DOHH2 (cell line): ENCODE measurements around the gene SPTBN1.
"Not testable (repeated sequence)": the region's sequence is repeated elsewhere in the genome, so short reads cannot be mapped to it uniquely, and the experiment has no call there.

ENCODE experiments used
- H3F3A ChIP-seq: fragments of 200-600 bp; sonication (generic), shearing (Covaris generic); 2 replicates; pipeline ENCODE4 v1.6.0; 2016; ENCODE audit warnings: antibody characterized with exemption, mild to moderate bottlenecking; ENCODE audit not compliant: control insufficient read depth, insufficient read depth
- H3K27ac ChIP-seq: fragments of 200-600 bp; sonication (generic); 2 replicates; pipeline ENCODE4 v1.5.1; 2014; ENCODE audit warnings: low read depth, mild to moderate bottlenecking, low read length, moderate library complexity
- H3K27me3 ChIP-seq: fragments of 200-600 bp; sonication (generic); 2 replicates; pipeline ENCODE4 v1.6.1; 2014; ENCODE audit warnings: mild to moderate bottlenecking, low read length, mixed read lengths; ENCODE audit not compliant: control insufficient read depth
- H3K36me3 ChIP-seq: fragments of 200-600 bp; sonication (generic); 2 replicates; pipeline ENCODE4 v1.6.1; 2014; ENCODE audit warnings: mild to moderate bottlenecking, low read length, moderate library complexity, mixed read lengths; ENCODE audit not compliant: control insufficient read depth
- H3K4me1 ChIP-seq: fragments of 200-600 bp; sonication (generic); 2 replicates; pipeline ENCODE4 v1.6.1; 2014; ENCODE audit warnings: mild to moderate bottlenecking, low read length, mixed read lengths; ENCODE audit not compliant: control insufficient read depth
- H3K4me2 ChIP-seq: fragments of 200-600 bp; sonication (generic); 2 replicates; pipeline ENCODE4 v1.6.0; 2014; ENCODE audit warnings: mild to moderate bottlenecking, low read length, moderate library complexity
- H3K4me3 ChIP-seq: fragments of 200-600 bp; sonication (generic); 2 replicates; pipeline ENCODE4 v1.5.1; 2014; ENCODE audit warnings: mild to moderate bottlenecking, low read length, mixed read lengths
- H3K79me2 ChIP-seq: fragments of 200-600 bp; sonication (generic); 2 replicates; pipeline ENCODE4 v1.6.1; 2014; ENCODE audit warnings: mild to moderate bottlenecking, low read length, mixed read lengths; ENCODE audit not compliant: control insufficient read depth
- H3K9me2 ChIP-seq: fragments of 200-600 bp; sonication (generic); replicated peaks from 2 replicates; pipeline ENCODE4 v1.6.1; 2014; ENCODE audit warnings: mild to moderate bottlenecking, low read length, mixed read lengths; ENCODE audit not compliant: control insufficient read depth
- H3K9me3 ChIP-seq: fragments of 200-600 bp; sonication (generic); 2 replicates; pipeline ENCODE4 v1.6.1; 2014; ENCODE audit warnings: antibody characterized with exemption, low read length, mixed read lengths; ENCODE audit not compliant: control insufficient read depth, insufficient read depth
- H4K20me1 ChIP-seq: fragments of 200-600 bp; sonication (generic); 2 replicates; pipeline ENCODE4 v1.6.0; 2014; ENCODE audit warnings: low read depth, mild to moderate bottlenecking, antibody characterized with exemption, low read length, moderate library complexity; ENCODE audit not compliant: control insufficient read depth, insufficient read depth
- CTCF ChIP-seq: fragments of 200-600 bp; sonication (generic); IDR thresholded peaks from one replicate; pipeline ENCODE4 v1.5.1; 2014; ENCODE audit warnings: antibody characterized with exemption, mild to moderate bottlenecking, low read depth, low read length; ENCODE audit not compliant: poor library complexity, severe bottlenecking
- EZH2phosphoT487 ChIP-seq: fragments of 200-600 bp; sonication (generic); IDR thresholded peaks from 2 replicates; pipeline ENCODE4 v1.6.1; 2017; ENCODE audit warnings: borderline replicate concordance, mild to moderate bottlenecking, antibody characterized with exemption, low read length, moderate library complexity, mixed read lengths

Gene SPTBN1

GRCh38 chr2:54697934-54698333 is 241.8 kb downstream of the SPTBN1 start:
- no peaks in the 10 kb centered on the region for H3K9me3 ChIP-seq
- no peaks in the 10 kb centered on the region for H3K79me2 ChIP-seq
- no peaks in the 10 kb centered on the region for H3K4me1 ChIP-seq
- no peaks in the 10 kb centered on the region for H3K27me3 ChIP-seq
- no peaks in the 10 kb centered on the region for H3K9me2 ChIP-seq
- H3F3A ChIP-seq, result no peaks in the 10 kb centered on the region
- TF ChIP-seq CTCF, result no peak
- no peak for TF ChIP-seq EZH2phosphoT487
- H4K20me1 ChIP-seq, result no peaks in the 10 kb centered on the region
- no peak overlapping the region for H3K27ac ChIP-seq
- no peaks in the 10 kb centered on the region for H3K36me3 ChIP-seq
- H3K4me3 ChIP-seq, result no peak overlapping the region
- no peak overlapping the region for H3K4me2 ChIP-seq

- H3K4me1 ChIP-seq, H3K4me3 ChIP-seq, H3K4me2 ChIP-seq, H4K20me1 ChIP-seq, H3K9me3 ChIP-seq, H3F3A ChIP-seq, H3K9me2 ChIP-seq, H3K27ac ChIP-seq, H3K27me3 ChIP-seq, H3K79me2 ChIP-seq, H3K36me3 ChIP-seq: not testable (repeated sequence)
Observed at GRCh38 chr2:54698926-54699325, 242.8 kb downstream of the SPTBN1 start.

- Histone ChIP-seq H3K27ac (no peak overlapping the region), H3F3A (no peaks in the 10 kb centered on the region), H3K4me3 (no peak overlapping the region), H4K20me1 (no peaks in the 10 kb centered on the region), H3K79me2 (no peaks in the 10 kb centered on the region), H3K4me2 (no peak overlapping the region), H3K36me3 (no peaks in the 10 kb centered on the region), H3K4me1 (no peaks in the 10 kb centered on the region), H3K9me2 (no peaks in the 10 kb centered on the region), H3K27me3 (no peaks in the 10 kb centered on the region), H3K9me3 (no peaks in the 10 kb centered on the region)
- TF ChIP-seq EZH2phosphoT487 (no peak), CTCF (no peak)
Observed at GRCh38 chr2:54699665-54700064, 243.5 kb downstream of the SPTBN1 start.

- H3K36me3 ChIP-seq, result no peaks in the 10 kb centered on the region
- no peaks in the 10 kb centered on the region for H3K27me3 ChIP-seq
- no peak for TF ChIP-seq CTCF
- TF ChIP-seq EZH2phosphoT487, result no peak
- H3K9me2 ChIP-seq, result no peaks in the 10 kb centered on the region
- H3K4me1 ChIP-seq, result 0 out of 2 replicates have a peak, but pooled peaks cover 5% of the 10 kb centered on the region
- no peak overlapping the region for H3K4me2 ChIP-seq
- no peaks in the 10 kb centered on the region for H3K79me2 ChIP-seq
- H4K20me1 ChIP-seq, result no peaks in the 10 kb centered on the region
- H3F3A ChIP-seq, result no peaks in the 10 kb centered on the region
- no peak overlapping the region for H3K4me3 ChIP-seq
- no peaks in the 10 kb centered on the region for H3K9me3 ChIP-seq
- no peak overlapping the region for H3K27ac ChIP-seq
Observed at GRCh38 chr2:54701029-54701428, 244.9 kb downstream of the SPTBN1 start.
